IMR-90 (cell line): Measurements from ENCODE around the gene UAP1. TPM values are rescaled to one million over a fixed set of nuclear protein-coding genes. Genes with fewer than 3 reads are reported as not detected.

Source experiments
- ATAC-seq: fragments of 200-7000 bp; cut with Tn5 transposase; 2 replicates; pipeline ENCODE4 v1.9.1; 2020; ENCODE audit warnings: low read depth, mild to moderate bottlenecking, moderate library complexity
- BruUV-seq: library from RNA; stranded (reverse); fragments of 400-500 nt; replicated peaks from 2 replicates; lab custom pipeline; 2021; lab: Mats Ljungman, UMichigan
- CTCF ChIA-PET: fragments of 300-600 bp; formaldehyde crosslinking; extraction: SDS; loops from one replicate; lab custom pipeline; 2021; ENCODE audit warnings: antibody characterized with exemption; lab: Yijun Ruan, JAX
- POLR2A ChIA-PET: fragments of 300-600 bp; sonication (Branson Sonifier 250); formaldehyde crosslinking; loops from one replicate; lab custom pipeline; 2022; ENCODE audit warnings: antibody characterized with exemption; ENCODE audit not compliant: unreplicated experiment; lab: Charles Lee
- DNase-seq: peaks from one replicate; pipeline ENCODE4 v3.0.0; 2013
- H2AFZ ChIP-seq: replicated peaks from 2 replicates; pipeline ENCODE3; 2013; ENCODE audit warnings: low read length, mild to moderate bottlenecking; ENCODE audit not compliant: poor library complexity
- H2AK5ac ChIP-seq: 2 replicates; pipeline ENCODE4 v1.6.1; 2013; ENCODE audit warnings: low read depth, low read length, inconsistent platforms
- H2AK9ac ChIP-seq: replicated peaks from 2 replicates; pipeline ENCODE3; 2013; ENCODE audit warnings: mild to moderate bottlenecking, low read depth, low read length, moderate library complexity; ENCODE audit not compliant: poor library complexity
- H2BK120ac ChIP-seq: 2 replicates; pipeline ENCODE4 v1.6.1; 2013; ENCODE audit warnings: low read depth, low read length, inconsistent platforms
- H2BK15ac ChIP-seq: 3 replicates; pipeline ENCODE4 v1.6.1; 2013; ENCODE audit warnings: low read depth, low read length, inconsistent platforms
- H2BK20ac ChIP-seq: 2 replicates; pipeline ENCODE4 v1.6.1; 2013; ENCODE audit warnings: low read depth, mild to moderate bottlenecking, inconsistent platforms, low read length, moderate library complexity
- H2BK5ac ChIP-seq: 2 replicates; pipeline ENCODE4 v1.6.1; 2013; ENCODE audit warnings: mild to moderate bottlenecking, low read depth, low read length, inconsistent platforms; ENCODE audit not compliant: poor library complexity, severe bottlenecking
- H3K14ac ChIP-seq: replicated peaks from 2 replicates; pipeline ENCODE4 v1.6.1; 2013; ENCODE audit warnings: low read depth, low read length, inconsistent platforms
- H3K18ac ChIP-seq: 2 replicates; pipeline ENCODE4 v1.6.1; 2013; ENCODE audit warnings: low read depth, low read length, control low read depth
- H3K23ac ChIP-seq: 2 replicates; pipeline ENCODE4 v1.6.1; 2013; ENCODE audit warnings: low read depth, low read length, inconsistent platforms
- H3K27ac ChIP-seq: 2 replicates; pipeline ENCODE4 v1.5.1; 2013; ENCODE audit warnings: mild to moderate bottlenecking, control low read depth, low read length; ENCODE audit not compliant: insufficient read depth
- H3K27me3 ChIP-seq: 2 replicates; pipeline ENCODE4 v1.6.1; 2013; ENCODE audit warnings: low read length; ENCODE audit not compliant: control insufficient read depth, insufficient read depth
- H3K36me3 ChIP-seq: 2 replicates; pipeline ENCODE4 v1.6.1; 2013; ENCODE audit warnings: low read length, mixed read lengths; ENCODE audit not compliant: control insufficient read depth, insufficient read depth
- H3K4ac ChIP-seq: 2 replicates; pipeline ENCODE4 v1.6.1; 2013; ENCODE audit warnings: low read depth, low read length, inconsistent platforms
- H3K4me1 ChIP-seq: 2 replicates; pipeline ENCODE4 v1.6.1; 2013; ENCODE audit warnings: low read length, mixed read lengths; ENCODE audit not compliant: control insufficient read depth, insufficient read depth
- H3K4me2 ChIP-seq: 2 replicates; pipeline ENCODE4 v1.6.1; 2013; ENCODE audit warnings: low read depth, mild to moderate bottlenecking, control low read depth, low read length, moderate library complexity
- H3K4me3 ChIP-seq: 2 replicates; pipeline ENCODE4 v1.5.1; 2013; ENCODE audit warnings: low read depth, mild to moderate bottlenecking, control low read depth, low read length, moderate library complexity; ENCODE audit not compliant: insufficient read depth
- H3K56ac ChIP-seq: 2 replicates; pipeline ENCODE4 v1.6.1; 2013; ENCODE audit warnings: low read length, inconsistent platforms; ENCODE audit not compliant: insufficient read depth; ENCODE audit errors: extremely low read depth
- H3K79me1 ChIP-seq, 2 experiments: 2 replicates each; pipeline ENCODE4 v1.6.1; 2013; ENCODE audit warnings: low read length in 2 of 2, inconsistent platforms in 1 of 2, low read depth in 1 of 2
- H3K9ac ChIP-seq: 2 replicates; pipeline ENCODE4 v1.6.1; 2013; ENCODE audit warnings: low read depth, low read length, control low read depth
- H3K9me1 ChIP-seq: 2 replicates; pipeline ENCODE4 v1.6.1; 2013; ENCODE audit warnings: low read length, inconsistent platforms; ENCODE audit not compliant: insufficient read depth
- H3K9me3 ChIP-seq: 2 replicates; pipeline ENCODE4 v1.6.1; 2013; ENCODE audit warnings: low read length; ENCODE audit not compliant: control insufficient read depth, insufficient read depth
- H4K20me1 ChIP-seq: 2 replicates; pipeline ENCODE4 v1.6.1; 2013; ENCODE audit warnings: low read length, inconsistent platforms; ENCODE audit not compliant: insufficient read depth
- H4K5ac ChIP-seq: 2 replicates; pipeline ENCODE4 v1.6.1; 2013; ENCODE audit warnings: mild to moderate bottlenecking, low read depth, low read length, control low read depth
- H4K8ac ChIP-seq, 2 experiments: 2 replicates each; pipeline ENCODE4 v1.6.1; 2013; ENCODE audit warnings: low read depth in 2 of 2, low read length in 2 of 2, control low read depth in 1 of 2, inconsistent platforms in 1 of 2
- H4K91ac ChIP-seq: 2 replicates; pipeline ENCODE4 v1.6.1; 2013; ENCODE audit warnings: low read depth, low read length, inconsistent platforms; ENCODE audit not compliant: insufficient read depth
- BHLHE40 ChIP-seq: fragments of 150-350 bp; IDR thresholded peaks from 2 replicates; pipeline ENCODE4 v1.6.1; 2016; ENCODE audit warnings: mild to moderate bottlenecking, low read depth, low read length
- CEBPB ChIP-seq: IDR thresholded peaks from 2 replicates; pipeline ENCODE4 v1.6.1; 2012; ENCODE audit warnings: low read depth, low read length, improper control_type of control experiment
- CTCF ChIP-seq: conservative IDR thresholded peaks from 2 replicates; pipeline ENCODE4 v1.5.1; 2012; ENCODE audit warnings: mild to moderate bottlenecking, low read depth, low read length, improper control_type of control experiment
- ELK1 ChIP-seq: fragments of 150-350 bp; IDR thresholded peaks from 2 replicates; pipeline ENCODE4 v1.6.1; 2016; ENCODE audit warnings: low read depth, mild to moderate bottlenecking, low read length, moderate library complexity, borderline replicate concordance
- FOS ChIP-seq: fragments of 150-350 bp; IDR thresholded peaks from 2 replicates; pipeline ENCODE4 v1.6.1; 2016; ENCODE audit warnings: low read depth, low read length
- MAFK ChIP-seq: IDR thresholded peaks from 2 replicates; pipeline ENCODE4 v1.6.1; 2012; ENCODE audit warnings: low read depth, low read length, improper control_type of control experiment
- MAZ ChIP-seq: IDR thresholded peaks from 2 replicates; pipeline ENCODE4 v1.6.1; 2012; ENCODE audit warnings: low read depth, mild to moderate bottlenecking, low read length, improper control_type of control experiment, moderate library complexity, borderline replicate concordance
- MXI1 ChIP-seq: IDR thresholded peaks from 2 replicates; pipeline ENCODE4 v1.6.1; 2012; ENCODE audit warnings: low read depth, mild to moderate bottlenecking, low read length, moderate library complexity, borderline replicate concordance
- POLR2A ChIP-seq: IDR thresholded peaks from 2 replicates; pipeline ENCODE4 v1.6.1; 2012; ENCODE audit warnings: mild to moderate bottlenecking, low read depth, low read length
- SMC3 ChIP-seq: fragments of 150-350 bp; IDR thresholded peaks from 2 replicates; pipeline ENCODE4 v1.6.1; 2016; ENCODE audit warnings: low read depth, mild to moderate bottlenecking, antibody characterized with exemption, low read length, moderate library complexity
- USF2 ChIP-seq: fragments of 150-350 bp; IDR thresholded peaks from 2 replicates; pipeline ENCODE4 v1.6.1; 2017; ENCODE audit warnings: mild to moderate bottlenecking, antibody characterized with exemption, low read length, low read depth
- WGBS, 2 experiments: methylation state at CpG; one replicate each; pipeline versions ENCODE4 v1.1.5 to v1.1.7; 2013; ENCODE audit warnings: missing lambda C conversion rate in 2 of 2; ENCODE audit not compliant: insufficient read length in 1 of 2; ENCODE audit errors: extremely low coverage in 2 of 2; 5-methylcytosine and 5-hydroxymethylcytosine counted together
- dilution Hi-C: fragments of 300-500 bp; cut with HindIII; formaldehyde crosslinking; loops from one replicate; pipeline ENCODE4 v1.14.3; 2018; ENCODE audit warnings: low sequenced_read_pairs; ENCODE audit not compliant: unreplicated experiment
- in situ Hi-C: fragments of 300-500 bp; cut with MboI; formaldehyde crosslinking; loops from 3 replicates; pipeline ENCODE4 v1.14.3; 2019; ENCODE audit warnings: low sequenced_read_pairs, inconsistent platforms, mixed read lengths
- intact Hi-C: fragments of 100-400 bp; cut with micrococcal nuclease; formaldehyde crosslinking; loops from 2 replicates; pipeline ENCODE4 v1.10.0; 2022
- polyA plus RNA-seq, 3 experiments: library from polyadenylated mRNA; depleted of rRNA; stranded (reverse); fragments of >200 nt; gene quantifications; 2 replicates each; pipeline ENCODE4 v1.2.3, GENCODE V29; 2012; ENCODE audit warnings: low replicate concordance in 1 of 3
- total RNA-seq: library from RNA; depleted of rRNA; stranded (reverse); fragments of >200 nt; gene quantifications from 2 replicates; pipeline ENCODE4 v1.2.3, GENCODE V29; 2012

UAP1 gene
- total and polyA plus RNA-seq, 2 of the 4 experiments (the other 2 are of a cell fraction) = 93.4 to 196 TPM

GRCh38 chr1:162587347-162587746, 25.8 kb downstream of the UAP1 start:
- Histone ChIP-seq H4K5ac (no peak overlapping the region), H2AK5ac (no peak overlapping the region), H3K27me3 (no peaks in the 10 kb centered on the region), H3K9ac (no peak overlapping the region), H3K4me1 (no peaks in the 10 kb centered on the region), H3K4me2 (no peak overlapping the region), H3K4me3 (no peak overlapping the region), H3K56ac (no peak overlapping the region), H3K79me1 (peaks cover 27 to 45% of the 10 kb centered on the region in 2 experiments), H2BK20ac (no peak overlapping the region), H3K9me1 (peaks cover 3% of the 10 kb centered on the region; the same call in 1 of the 2 replicates), H4K20me1 (peaks cover 3% of the 10 kb centered on the region), H3K23ac (no peak overlapping the region), H2AFZ (no peak overlapping the region), H3K27ac (no peak overlapping the region), H3K36me3 (peaks cover 35% of the 10 kb centered on the region), H2BK15ac (no peak overlapping the region), H4K91ac (no peak overlapping the region), H3K4ac (no peak overlapping the region), H3K14ac (no peak overlapping the region), H2BK120ac (no peak overlapping the region), H2AK9ac (no peak overlapping the region), H4K8ac (no peak overlapping the region), H3K9me3 (no peaks in the 10 kb centered on the region), H2BK5ac (no peak overlapping the region), H3K18ac (no peak overlapping the region)
- ATAC-seq (no peak), DNase-seq (no peak)
- WGBS, 2 experiments = no CpG with 5 or more reads among the region's 6 CpGs
- dilution Hi-C loops = no loop called here
- BruUV-seq = no TSS peak
- ChIA-PET CTCF (no interaction called here), POLR2A (no interaction called here)
- in situ Hi-C loops = no loop called here
- intact Hi-C loops = no loop called here
- TF ChIP-seq MXI1 (no peak), SMC3 (no peak), CEBPB (no peak), ELK1 (no peak), CTCF (no peak), FOS (no peak), BHLHE40 (no peak), MAFK (no peak), POLR2A (no peak), USF2 (no peak), MAZ (no peak)
